NCI-H146 (cell line): ENCODE data around the gene TGFBR3L.
"Not testable (repeated sequence)": the region's sequence is repeated elsewhere in the genome, so short reads cannot be mapped to it uniquely, and the experiment has no call there.

Experiments
- DNase-seq: peaks from one replicate; lab custom pipeline; 2025; lab: John Stamatoyannopoulos, UW

The TGFBR3L gene

DNA sequence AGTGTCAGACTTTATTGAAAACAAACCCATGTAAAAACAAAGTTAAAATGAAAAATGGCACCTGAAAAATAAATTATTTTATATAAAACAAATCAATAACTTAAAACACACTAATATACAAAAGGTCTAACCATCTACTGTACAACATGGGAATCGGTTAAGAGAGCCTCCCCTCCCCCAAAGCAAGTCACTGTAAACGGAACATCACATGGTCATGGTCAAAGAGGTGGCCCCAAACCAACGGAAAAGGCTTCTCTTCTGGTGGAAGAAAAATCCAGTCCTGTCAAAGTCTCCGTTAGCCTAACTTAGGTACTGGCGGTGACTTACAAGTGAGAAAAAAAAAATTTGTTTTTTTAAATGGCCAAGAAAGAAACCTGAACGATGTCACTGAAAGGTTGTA is 44.6 kb downstream of the TGFBR3L start:
- no peak for DNase-seq

DNA sequence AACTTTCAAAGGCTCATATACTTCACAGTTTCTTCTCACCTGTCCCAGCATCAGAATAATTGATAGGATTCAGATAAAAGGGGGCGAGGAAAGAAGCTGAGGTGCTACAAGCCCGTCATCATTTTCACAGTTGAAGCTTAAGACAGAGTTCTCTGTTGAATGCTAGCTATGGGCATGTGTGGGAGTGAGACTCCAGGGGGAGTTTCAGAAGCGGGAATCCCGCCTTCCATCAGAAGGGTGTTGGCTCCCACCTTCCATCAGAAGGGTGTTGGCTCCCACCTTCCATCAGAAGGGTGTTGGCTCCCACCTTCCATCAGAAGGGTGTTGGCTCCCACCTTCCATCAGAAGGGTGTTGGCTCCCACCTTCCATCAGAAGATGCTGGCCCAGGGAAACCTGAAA is 46.5 kb downstream of the TGFBR3L start:
- DNase-seq: not testable (repeated sequence)

DNA sequence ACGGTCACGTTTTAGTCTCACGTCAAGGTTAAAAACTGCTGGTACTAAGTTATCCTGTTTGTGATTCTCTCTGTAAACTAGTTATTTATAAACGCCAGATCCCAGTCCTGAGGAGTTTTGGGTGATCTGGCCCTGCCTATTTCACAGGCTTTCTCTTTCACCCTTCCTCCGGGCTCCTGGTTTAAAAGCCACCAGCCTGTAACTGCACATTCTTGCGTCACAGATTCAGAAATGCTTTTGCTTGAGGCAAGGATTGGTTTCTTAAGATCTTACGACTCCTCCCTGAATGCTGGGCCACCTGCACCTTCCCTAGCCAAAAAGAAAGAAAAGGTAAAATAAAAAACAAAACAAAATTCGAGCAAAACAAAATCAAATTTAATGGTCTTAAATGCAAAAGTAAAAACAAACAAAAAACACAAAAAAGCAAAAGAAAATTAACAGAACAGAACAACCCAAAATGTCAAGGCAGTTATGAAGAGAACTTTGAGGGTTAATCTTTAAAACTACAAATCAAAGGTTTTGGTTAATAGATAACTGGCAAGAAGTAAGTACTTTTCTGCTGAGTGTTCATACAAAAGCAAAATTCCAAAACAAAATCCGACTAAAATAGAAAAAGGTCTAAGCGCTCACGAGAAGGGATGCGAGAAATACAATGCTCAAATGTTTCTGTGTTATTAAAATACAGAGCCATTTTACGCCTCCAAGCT is 47.4 kb downstream of the TGFBR3L start:
- no peak for DNase-seq

DNA sequence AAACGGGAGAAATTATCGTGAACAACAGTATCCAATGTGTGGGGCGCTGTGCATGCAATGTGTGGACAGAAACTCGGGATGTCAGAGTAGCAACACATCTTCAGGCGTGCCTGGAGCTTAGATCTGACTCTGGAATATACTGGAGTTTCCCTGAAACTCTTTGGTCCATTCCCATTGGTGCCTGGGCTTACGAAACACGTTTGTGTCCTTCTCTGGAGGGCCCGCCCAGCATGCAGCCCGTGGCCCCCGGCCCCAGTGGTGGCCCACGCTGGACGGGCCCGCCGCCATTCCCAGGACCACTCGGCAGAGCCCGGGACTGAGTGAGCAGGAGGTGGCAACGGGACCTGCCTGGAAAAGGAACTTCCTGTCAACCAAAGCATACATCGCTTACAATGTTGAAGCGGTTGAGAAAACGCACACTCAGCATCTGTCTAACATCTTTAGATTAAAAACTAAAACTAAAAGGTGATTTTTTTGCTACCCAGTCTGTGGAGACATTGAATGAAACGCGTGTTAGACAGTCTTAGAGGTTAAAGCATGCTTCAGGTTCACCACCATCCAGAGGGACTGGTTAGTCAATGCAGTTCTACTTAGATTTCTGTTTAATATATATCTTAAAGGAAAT is 48.1 kb downstream of the TGFBR3L start:
- DNase-seq: no peak

DNA sequence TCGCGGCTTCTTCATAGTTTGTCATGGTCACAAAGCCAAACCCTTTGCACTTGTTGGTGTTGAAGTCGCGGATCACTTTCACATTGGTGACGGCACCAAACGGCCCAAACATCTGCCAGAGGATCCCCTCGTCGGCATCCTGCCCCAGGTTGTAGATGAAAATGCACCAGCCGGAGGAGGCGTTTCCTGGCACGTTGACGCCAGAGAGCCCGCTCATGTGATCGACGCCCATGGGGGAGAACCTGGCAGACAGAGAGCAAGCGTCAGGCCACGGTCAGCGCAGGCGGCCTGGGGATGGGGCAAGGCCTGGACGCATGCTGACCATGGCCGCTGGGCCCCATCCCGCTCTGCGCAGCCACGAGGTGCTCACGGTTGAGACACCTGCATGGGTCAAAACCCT is 48.9 kb downstream of the TGFBR3L start:
- DNase-seq: no peak

DNA sequence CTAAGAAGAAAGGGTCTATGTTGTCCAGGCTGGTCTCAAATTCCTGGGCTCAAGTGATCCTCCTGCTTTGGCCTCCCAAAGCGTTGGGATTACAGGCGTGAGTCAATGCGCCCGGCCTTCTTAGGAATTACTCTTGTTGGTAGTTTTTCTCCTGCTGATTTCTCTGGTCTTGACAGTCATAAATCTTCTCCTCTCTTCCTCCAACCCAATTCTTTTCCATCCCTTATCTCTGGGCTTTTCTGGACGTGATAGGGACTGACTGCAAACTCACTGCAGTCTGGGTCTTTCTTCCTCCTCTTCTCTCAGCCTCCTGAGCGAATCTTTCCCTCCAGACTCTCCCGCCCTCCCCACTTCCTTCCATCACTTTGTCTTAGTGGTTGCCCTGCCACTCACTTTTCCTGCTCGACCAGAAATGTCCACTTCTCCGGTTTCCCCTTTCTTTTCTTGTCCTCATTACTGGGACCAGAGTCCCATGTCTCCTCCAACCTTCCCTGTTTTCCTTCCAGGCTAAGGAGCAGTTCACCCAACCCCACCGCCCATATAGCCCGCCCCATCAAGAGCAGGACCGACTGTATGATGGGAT is 50.7 kb downstream of the TGFBR3L start:
- DNase-seq: no peak

DNA sequence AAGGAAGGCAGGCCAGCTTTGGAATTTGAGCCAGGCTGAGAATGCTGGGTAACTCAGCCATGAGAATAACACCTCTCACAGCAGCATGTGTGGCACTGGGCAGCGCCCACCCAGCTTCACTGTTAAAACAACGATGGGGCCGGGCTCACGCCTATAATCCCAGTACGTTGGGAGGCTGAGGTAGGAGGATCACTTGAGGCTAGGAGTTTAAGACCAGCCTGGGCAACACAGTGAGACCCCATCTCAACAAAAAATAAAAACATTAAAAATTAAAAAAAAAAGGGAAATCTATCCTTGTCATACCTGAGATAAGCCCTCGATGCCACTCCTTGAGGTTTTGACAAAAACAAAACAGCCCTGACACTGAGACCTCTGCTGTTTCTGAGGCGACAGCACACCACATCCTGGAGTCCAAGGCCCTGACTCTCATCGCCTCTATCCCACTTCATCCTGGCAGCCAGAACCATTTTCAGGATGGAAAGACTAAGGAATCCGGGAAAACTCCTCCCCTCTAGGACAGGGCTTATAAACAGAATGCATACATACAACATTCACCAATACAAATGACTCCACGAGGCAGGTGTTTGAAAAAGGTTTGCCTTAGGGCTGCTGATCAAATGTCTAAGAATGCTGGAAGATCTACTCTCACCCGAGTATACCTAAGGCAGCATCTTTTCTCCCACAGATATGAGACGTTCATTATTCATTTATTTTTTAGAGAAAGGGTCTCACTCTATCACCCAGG is 51.5 kb downstream of the TGFBR3L start:
- no peak for DNase-seq

DNA sequence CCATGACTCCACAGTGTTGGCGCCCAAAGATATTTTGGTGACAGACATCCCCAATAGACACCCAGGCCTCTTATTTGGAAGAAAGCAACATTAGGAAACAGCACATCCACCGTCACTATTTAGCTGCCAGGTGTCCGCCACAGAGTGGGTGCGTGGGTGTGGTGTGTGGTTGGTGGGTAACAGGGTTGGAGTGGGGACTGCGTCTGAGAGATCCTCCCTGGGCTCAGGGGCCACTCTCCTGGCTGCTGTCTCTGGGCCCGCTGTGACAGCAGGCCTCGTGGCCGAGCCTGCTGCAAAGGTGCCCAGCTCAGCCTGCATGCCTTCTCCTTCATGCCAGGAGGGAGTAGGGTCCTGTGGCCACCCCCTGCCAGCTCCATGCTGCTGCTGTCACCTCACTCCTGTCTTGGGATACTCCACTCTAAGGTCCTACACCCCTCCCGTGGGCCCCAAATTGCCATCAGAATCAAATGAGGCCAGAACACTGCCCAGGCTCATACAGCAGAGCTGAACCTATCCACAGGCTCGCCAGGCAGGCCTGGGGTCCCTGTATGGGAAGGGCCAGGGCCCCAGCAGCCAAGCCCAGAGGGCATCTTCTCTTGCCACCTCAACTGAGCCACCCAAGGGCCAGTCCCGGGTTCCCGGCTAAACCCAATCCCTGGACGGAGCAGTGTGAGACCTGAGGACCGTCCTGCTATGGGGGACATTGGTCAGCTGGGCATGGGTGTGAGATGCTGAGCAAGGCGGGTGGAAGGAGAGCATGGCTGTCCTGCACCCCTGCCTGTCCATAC is 53.6 kb downstream of the TGFBR3L start:
- no peak for DNase-seq
